Breast epithelium (tissue), 4 donors: ENCODE data around the gene TBCCD1. TPM values are rescaled to one million over a fixed set of nuclear protein-coding genes. Genes with fewer than 3 reads are reported as not detected.
"Not testable (repeated sequence)": the region's sequence is repeated elsewhere in the genome, so short reads cannot be mapped to it uniquely, and the experiment has no call there.

Source experiments
- DNase-seq, 2 donors: peaks; one replicate each; pipeline ENCODE4 v3.0.0-alpha.2; 2019; ENCODE audit warnings: low spot score in 2 of 2
- H3K27ac ChIP-seq, 2 donors: fragments of 200-600 bp; sonication (generic) in 1 of 2; one replicate each; pipeline ENCODE4 v1.5.1; 2016 to 2019; ENCODE audit warnings: mild to moderate bottlenecking in 1 of 2
- H3K27me3 ChIP-seq, 2 donors: fragments of 200-600 bp; sonication (generic) in 1 of 2; one replicate each; pipeline versions ENCODE4 v1.5.1 to v1.6.0; 2017 to 2019; ENCODE audit warnings: control low read depth in 1 of 2, mild to moderate bottlenecking in 1 of 2
- H3K36me3 ChIP-seq: fragments of 200-600 bp; one replicate; pipeline ENCODE4 v1.5.1; 2019
- H3K4me1 ChIP-seq, 2 donors: fragments of 200-600 bp; sonication (generic); one replicate each; pipeline ENCODE4 v1.5.1; 2016 to 2019; ENCODE audit warnings: control low read depth in 1 of 2
- H3K4me3 ChIP-seq, 3 donors: fragments of 200-600 bp; sonication (generic); 1 replicate in 2 of 3; 2 replicates in 1 of 3; pipeline ENCODE4 v1.5.1; 2016 to 2019; ENCODE audit warnings: mild to moderate bottlenecking in 3 of 3, moderate library complexity in 2 of 3
- H3K9me3 ChIP-seq, 2 donors: fragments of 200-600 bp; sonication (generic) in 1 of 2; one replicate each; pipeline ENCODE4 v1.5.1; 2016 to 2019; ENCODE audit warnings: control low read depth in 1 of 2
- POLR2A ChIP-seq: fragments of 450-650 bp; IDR thresholded peaks from one replicate; pipeline ENCODE4 v1.6.1; 2016; ENCODE audit warnings: antibody characterized with exemption, mild to moderate bottlenecking, moderate library complexity
- POLR2AphosphoS5 ChIP-seq, 3 donors: sonication (generic); formaldehyde crosslinking; IDR thresholded peaks; one replicate each; pipeline ENCODE4 v1.6.1; 2017; ENCODE audit warnings: antibody characterized with exemption in 3 of 3
- intact Hi-C: fragments of 100-400 bp; cut with DNase I; formaldehyde crosslinking; loops from one replicate; pipeline ENCODE4 v1.15.1; 2023; ENCODE audit warnings: low total_unique reads
- total RNA-seq, 3 donors: library from RNA; depleted of rRNA; stranded (reverse); fragments of >200 nt; gene quantifications; one replicate each; pipeline ENCODE4 v1.1.0, GENCODE V29; 2016
- TF ChIP-seq, protein P1 (sequence below), 3 donors: fragments of 450-650 bp; IDR thresholded peaks; one replicate each; pipeline ENCODE4 v1.5.1; 2016 to 2017; ENCODE audit warnings: antibody characterized with exemption in 3 of 3, mild to moderate bottlenecking in 3 of 3, moderate library complexity in 3 of 3

TBCCD1 gene
- total RNA-seq, 3 donors from 2014 or later: 15.0 to 19.6 (median 17.4) TPM

DNA sequence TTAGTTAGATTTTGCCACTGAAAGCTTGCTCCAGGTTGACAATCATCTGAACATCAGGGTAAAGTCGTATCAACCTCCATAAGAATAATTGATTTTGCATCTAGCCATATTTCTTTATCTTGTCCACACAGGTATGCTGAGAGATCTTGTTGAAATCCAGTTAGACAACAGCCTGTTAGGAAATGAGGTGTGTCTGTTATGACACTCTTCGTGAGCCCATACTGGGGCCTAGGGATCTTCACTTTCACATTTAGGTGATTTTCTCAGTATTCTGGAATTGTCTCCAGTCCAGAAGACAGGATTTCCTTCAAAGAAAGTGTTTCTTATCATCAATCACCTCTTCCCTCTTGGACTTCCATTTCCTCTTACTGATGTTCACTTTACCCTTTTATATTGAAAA, 21.5 kb upstream of the TBCCD1 start:
- Histone ChIP-seq H3K27ac (no peak overlapping the region), H3K36me3 (no peaks in the 10 kb centered on the region), H3K27me3 (no peaks in the 10 kb centered on the region), H3K4me1 (no peaks in the 10 kb centered on the region), H3K9me3 (no peaks in the 10 kb centered on the region), H3K4me3 (no peak overlapping the region)
- DNase-seq: no peak
- intact Hi-C loops: no loop called here
- no peak for TF ChIP-seq POLR2A
- TF ChIP-seq, protein P1, sequence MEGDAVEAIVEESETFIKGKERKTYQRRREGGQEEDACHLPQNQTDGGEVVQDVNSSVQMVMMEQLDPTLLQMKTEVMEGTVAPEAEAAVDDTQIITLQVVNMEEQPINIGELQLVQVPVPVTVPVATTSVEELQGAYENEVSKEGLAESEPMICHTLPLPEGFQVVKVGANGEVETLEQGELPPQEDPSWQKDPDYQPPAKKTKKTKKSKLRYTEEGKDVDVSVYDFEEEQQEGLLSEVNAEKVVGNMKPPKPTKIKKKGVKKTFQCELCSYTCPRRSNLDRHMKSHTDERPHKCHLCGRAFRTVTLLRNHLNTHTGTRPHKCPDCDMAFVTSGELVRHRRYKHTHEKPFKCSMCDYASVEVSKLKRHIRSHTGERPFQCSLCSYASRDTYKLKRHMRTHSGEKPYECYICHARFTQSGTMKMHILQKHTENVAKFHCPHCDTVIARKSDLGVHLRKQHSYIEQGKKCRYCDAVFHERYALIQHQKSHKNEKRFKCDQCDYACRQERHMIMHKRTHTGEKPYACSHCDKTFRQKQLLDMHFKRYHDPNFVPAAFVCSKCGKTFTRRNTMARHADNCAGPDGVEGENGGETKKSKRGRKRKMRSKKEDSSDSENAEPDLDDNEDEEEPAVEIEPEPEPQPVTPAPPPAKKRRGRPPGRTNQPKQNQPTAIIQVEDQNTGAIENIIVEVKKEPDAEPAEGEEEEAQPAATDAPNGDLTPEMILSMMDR (IDR thresholded peaks at IDR 0.05): no peak
- no peak for TF ChIP-seq POLR2AphosphoS5 (IDR thresholded peaks at IDR 0.05)

DNA sequence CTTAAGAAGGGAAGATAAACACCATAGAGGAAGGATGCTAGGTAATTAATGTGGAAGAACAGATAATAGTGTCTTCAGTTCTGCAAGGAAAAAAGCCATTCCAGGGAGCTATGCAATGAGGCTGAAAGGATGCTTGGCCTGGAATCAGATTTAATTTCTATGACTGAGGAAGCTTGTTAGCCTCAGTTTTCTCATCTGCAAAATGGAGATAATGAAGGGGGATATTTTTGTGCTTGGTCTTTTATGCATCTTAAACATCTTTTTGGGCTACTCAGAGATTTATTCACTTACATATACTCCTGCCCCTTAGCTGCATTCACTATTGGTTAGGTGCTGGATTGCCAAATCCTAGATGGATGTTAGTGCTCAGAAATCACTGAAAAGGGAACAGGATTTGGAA, 20.0 kb upstream of the TBCCD1 start:
- intact Hi-C loops: no loop called here
- Histone ChIP-seq H3K27me3 (no peaks in the 10 kb centered on the region), H3K27ac (no peak overlapping the region), H3K36me3 (no peaks in the 10 kb centered on the region), H3K4me1 (no peaks in the 10 kb centered on the region), H3K9me3 (no peaks in the 10 kb centered on the region), H3K4me3 (no peak overlapping the region)
- DNase-seq: no peak
- TF ChIP-seq POLR2A (no peak), POLR2AphosphoS5 (IDR thresholded peaks at IDR 0.05) (no peak)
- TF ChIP-seq, protein P1 (IDR thresholded peaks at IDR 0.05): no peak

DNA sequence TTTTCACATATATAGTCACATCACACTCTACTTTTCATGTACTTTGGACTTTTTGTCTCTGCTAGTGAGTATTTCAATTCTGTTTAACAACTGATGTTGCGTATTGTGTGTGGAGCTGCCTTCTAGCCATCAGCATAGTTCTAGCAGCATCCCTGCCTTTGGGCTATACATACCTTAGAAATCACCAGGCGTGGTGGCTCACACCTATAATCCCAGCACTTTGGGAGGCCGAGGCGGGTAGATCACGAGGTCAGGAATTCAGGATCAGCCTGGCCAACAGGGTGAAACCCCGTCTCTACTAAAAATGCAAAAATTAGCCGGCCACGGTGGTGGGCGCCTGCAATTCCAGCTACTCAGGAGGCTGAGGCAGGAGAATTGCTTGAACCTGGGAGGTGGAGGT, 19.1 kb upstream of the TBCCD1 start:
- H3K27me3 ChIP-seq: not testable (repeated sequence)

DNA sequence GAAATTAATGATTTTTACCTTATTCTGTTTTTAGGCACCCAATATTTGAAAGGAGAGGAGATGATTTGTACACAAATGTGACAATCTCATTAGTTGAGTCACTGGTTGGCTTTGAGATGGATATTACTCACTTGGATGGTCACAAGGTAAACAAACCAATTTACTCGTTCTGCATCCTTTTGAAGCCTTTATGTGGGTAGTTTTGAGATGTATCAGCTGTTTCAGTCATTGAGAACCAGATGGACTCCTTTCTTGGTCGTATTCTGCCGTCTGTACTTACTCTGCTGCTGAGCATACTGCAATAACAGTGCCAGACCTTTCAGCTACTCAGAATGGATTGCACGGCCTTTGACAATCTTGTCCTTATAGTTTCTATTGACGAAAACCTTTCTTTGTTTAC, 16.7 kb upstream of the TBCCD1 start:
- Histone ChIP-seq H3K27me3 (no peaks in the 10 kb centered on the region), H3K36me3 (no peaks in the 10 kb centered on the region), H3K9me3 (no peaks in the 10 kb centered on the region), H3K4me1 (no peaks in the 10 kb centered on the region), H3K27ac (no peak overlapping the region), H3K4me3 (no peak overlapping the region)
- TF ChIP-seq POLR2AphosphoS5 (IDR thresholded peaks at IDR 0.05): no peak
- intact Hi-C loops: no loop called here
- no peak for DNase-seq

More for the DNA sequence above, 19.1 kb upstream of the TBCCD1 start:
- intact Hi-C loops, H3K4me3 ChIP-seq, H3K9me3 ChIP-seq, H3K4me1 ChIP-seq, H3K27ac ChIP-seq, DNase-seq, H3K36me3 ChIP-seq: not testable (repeated sequence)

- no peak overlapping the region for H3K4me3 ChIP-seq
- TF ChIP-seq, protein P1 (IDR thresholded peaks at IDR 0.05): no peak
- TF ChIP-seq POLR2AphosphoS5 (IDR thresholded peaks at IDR 0.05) (no peak), POLR2A (no peak)
- no peaks in the 10 kb centered on the region for H3K36me3 ChIP-seq
Measured at GRCh38 chr3:186582541-186582940, 15.4 kb upstream of the TBCCD1 start.

GRCh38 chr3:186580785-186581184, 13.6 kb upstream of the TBCCD1 start:
- no peak for DNase-seq
- Histone ChIP-seq H3K4me1 (no peaks in the 10 kb centered on the region), H3K27me3 (no peaks in the 10 kb centered on the region), H3K36me3 (no peaks in the 10 kb centered on the region), H3K9me3 (no peaks in the 10 kb centered on the region), H3K27ac (no peak overlapping the region), H3K4me3 (no peak overlapping the region)
- intact Hi-C loops: no loop called here
- TF ChIP-seq POLR2A: no peak
- TF ChIP-seq, protein P1 (IDR thresholded peaks at IDR 0.05): no peak
- TF ChIP-seq POLR2AphosphoS5 (IDR thresholded peaks at IDR 0.05): no peak

More at GRCh38 chr3:186582541-186582940, 15.4 kb upstream of the TBCCD1 start:
- DNase-seq: no peak
- no peak overlapping the region for H3K27ac ChIP-seq
- H3K4me1 ChIP-seq: no peaks in the 10 kb centered on the region
- intact Hi-C loops: no loop called here
- H3K9me3 ChIP-seq: no peaks in the 10 kb centered on the region
- H3K27me3 ChIP-seq: no peaks in the 10 kb centered on the region
